G401.6 (cell line): ENCODE results near the gene KIF2C.
A peak's percentile ranks its signal among the peaks of the same experiment; 100 is the strongest.
"Not testable (repeated sequence)": the region's sequence is repeated elsewhere in the genome, so short reads cannot be mapped to it uniquely, and the experiment has no call there.

Experiments used
- FAIRE-seq: peaks from 2 replicates; lab custom pipeline; 2012; peaks lifted over from hg19 to GRCh38; lab: Jason Lieb, UNC

KIF2C gene

DNA sequence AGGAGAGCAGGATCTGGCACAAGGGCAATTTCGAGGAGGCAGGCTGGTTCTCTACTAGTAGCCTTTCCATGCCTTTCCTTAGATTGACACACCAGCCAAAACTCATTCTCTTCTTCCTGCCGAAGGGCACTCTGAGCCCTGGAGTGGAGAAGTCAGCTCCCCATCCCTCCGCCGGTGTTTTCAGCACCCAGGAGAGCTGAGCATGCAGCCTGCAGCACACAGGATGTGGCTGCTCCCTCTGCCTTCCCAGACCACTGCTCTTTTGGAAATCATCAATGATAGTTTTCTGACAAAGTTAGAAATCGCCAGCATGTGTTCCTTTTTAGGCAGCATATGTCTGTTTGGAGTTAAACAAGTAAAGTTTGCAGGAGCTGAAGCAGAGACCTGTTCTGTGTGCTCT is 20.3 kb upstream of the KIF2C start:
- no peak for FAIRE-seq

DNA sequence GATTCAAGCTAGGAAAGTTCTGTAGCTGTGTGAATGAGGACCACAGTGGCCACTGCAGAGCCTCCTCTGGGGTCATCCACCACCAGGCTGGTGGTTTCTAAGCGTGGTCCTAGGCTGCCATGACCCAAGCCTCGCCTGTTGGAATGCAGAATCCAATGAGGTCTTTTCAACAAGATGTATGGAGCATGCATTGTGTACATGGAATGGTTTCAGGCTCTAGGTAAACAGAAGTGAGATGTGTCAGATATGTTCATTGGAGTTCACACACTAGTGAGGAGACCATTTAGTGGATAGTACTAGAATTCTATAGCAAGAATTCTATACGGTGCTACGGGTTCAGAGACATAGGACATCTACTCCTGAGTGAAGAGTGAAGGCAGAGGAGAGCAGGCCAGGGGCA is 19.4 kb upstream of the KIF2C start:
- no peak for FAIRE-seq

DNA sequence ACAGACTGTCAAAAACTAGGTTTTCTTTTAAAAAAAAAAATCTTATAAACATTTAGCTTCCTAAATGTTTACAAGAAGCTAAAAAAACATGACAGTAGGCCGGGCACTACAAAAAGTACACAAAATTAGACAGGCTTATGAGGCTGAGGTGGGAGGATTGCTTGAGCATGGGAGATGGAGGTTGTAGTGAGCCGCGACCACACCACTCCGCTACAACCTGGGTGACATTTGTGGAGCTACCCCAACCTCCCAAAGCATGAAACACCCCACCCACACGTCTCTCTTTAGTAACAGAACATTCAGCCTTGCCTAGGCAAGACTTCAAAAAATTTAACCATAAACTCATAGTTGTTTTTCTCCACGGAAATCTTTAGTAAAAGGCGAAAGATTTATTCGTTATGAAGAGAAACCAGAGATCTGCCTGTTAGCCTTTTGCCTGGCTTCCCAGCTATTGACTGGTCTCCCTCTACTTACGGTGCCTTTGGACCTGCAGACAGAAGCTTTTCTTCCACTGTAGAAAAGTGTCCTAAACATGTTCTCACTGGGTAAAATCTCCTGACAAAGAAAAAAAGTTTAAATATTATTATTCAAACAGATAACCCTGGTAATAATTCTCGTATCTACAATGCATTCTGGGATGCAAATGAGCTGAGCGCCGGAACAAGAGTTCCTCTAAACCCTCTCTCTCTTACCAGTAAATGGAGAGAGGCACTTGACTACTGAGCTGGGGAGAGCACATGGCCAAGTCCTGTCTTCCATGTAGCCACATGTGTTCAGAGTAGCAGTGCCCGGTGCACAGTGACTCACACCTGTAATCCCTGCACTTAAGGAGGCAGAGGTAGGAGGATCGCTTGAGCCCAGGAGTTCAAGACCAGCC is 17.9 kb upstream of the KIF2C start:
- FAIRE-seq: peak; percentile 98

DNA sequence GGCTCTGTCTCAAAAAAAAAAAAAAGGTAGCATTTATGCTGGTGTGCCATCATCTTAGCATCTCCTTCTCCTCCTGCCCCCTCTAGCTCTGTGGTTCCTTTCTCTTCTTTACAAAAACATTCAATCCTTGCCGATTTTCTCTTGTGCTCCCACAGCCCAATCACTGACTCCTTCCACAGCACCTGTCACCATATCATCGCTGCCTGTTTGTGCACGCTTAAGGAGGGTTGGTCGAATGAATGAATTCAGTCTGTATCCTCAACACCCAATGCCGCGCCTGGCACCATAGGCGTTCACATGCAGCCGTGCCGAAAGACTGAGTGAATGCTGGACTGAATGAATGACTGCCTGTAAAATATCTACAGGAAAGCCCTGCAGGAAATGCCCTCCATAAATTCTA is 16.6 kb upstream of the KIF2C start:
- FAIRE-seq: no peak

DNA sequence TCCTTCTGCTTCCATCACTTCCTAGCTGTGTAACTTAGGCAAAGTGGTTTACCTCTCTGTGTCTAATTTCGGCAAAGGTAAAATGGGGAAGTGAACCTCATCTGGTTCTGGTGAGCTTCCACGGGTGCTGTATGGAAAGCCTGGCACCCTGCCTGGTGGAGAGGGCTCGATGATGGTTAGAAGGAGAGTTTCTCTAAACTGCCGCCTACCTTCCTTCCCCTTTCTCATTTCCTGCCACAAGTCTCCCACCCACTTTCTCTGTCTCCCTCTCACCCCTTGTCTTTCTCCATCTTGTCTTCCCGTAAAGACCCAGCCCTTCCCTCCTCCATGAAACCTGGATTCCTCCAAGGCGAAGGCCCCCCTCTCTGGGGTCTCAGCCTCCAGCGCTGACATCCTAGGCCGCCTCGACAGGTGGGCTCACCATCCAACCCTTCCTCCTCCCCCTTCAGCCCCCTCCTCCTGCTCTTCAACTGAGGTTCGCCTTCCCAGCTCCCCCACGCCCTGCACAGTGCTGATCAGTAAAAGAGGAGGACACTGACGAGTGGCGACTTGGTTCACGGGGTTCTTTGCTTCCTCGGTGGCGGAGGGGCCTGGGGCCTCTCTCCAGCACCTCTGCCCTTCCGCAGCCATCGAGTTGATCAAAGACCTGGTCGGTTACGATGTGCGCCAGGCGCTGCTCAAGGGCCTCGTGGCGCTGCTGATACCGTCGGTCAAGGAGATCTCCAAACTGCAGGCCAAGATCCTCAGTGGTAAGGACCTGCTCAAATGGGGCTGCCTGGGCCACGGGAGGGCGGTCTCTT is 15.9 kb upstream of the KIF2C start:
- no peak for FAIRE-seq

DNA sequence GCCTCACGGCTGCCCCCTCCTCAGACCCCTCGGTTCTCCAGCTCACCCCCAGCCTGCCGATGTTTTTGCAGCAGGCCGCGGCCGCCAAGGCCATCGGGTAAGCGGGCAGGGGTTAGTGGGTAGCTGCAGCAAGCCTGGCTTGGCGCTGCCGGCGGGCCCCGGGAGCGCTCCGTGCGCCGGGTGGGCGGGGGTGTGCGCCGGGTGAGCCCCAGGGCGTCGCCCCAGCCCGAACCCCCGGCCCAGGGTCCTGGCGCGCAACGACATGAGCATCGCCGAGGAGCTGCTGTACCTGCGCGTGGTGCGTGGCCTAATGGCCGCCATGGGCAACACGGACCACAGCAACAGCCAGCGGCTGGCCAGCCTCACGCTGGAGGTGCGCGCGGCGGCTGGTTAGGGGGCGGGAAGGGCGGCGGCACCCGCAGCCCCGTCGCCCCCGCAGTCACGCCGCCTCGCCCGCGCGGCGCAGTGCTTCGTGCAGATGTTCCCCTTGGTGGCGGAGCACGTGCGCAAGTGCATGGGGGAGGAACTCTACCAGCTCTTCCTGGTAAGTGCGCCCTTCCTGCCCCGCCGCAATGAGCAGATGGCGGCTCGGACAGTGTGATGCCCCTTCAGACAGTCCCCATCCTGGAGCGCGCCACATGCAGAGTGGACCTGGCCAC is 15.2 kb upstream of the KIF2C start:
- FAIRE-seq: no peak

DNA sequence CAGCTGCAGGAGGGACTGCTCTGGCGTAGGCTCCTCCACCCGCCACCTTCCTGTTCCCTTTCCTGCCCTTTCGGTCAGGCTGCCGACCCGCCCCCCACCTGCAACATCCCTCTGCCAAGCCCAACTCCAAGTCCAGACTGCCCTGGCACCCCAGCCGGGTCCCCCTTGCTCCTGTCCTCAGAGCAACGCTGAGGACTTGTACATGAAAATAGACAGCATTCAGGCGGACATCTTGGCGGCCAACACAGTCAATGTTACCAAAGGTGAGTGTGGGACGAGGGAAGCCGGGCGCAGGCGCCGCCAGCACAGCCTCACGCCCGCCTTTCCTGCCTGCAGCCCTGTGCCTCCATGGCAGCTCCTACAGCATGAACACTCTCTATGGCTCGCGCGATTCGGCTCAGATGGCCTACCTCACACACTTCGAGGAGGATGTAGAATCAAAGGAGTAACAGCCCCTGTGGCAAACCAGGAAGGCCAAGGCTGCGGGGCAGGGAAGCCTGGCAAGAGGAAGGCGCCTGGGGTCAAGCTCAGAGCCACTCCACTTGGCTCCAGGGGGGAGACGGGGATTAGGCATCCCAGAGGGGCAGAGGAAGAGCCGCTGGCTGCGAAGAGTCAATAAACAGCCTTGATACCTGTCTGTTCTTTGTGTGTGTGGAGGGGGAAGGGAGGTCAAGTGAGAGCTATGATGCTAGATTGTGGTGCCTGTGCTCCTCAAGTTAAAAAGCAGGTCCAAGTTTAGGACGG is 14.5 kb upstream of the KIF2C start:
- no peak for FAIRE-seq

DNA sequence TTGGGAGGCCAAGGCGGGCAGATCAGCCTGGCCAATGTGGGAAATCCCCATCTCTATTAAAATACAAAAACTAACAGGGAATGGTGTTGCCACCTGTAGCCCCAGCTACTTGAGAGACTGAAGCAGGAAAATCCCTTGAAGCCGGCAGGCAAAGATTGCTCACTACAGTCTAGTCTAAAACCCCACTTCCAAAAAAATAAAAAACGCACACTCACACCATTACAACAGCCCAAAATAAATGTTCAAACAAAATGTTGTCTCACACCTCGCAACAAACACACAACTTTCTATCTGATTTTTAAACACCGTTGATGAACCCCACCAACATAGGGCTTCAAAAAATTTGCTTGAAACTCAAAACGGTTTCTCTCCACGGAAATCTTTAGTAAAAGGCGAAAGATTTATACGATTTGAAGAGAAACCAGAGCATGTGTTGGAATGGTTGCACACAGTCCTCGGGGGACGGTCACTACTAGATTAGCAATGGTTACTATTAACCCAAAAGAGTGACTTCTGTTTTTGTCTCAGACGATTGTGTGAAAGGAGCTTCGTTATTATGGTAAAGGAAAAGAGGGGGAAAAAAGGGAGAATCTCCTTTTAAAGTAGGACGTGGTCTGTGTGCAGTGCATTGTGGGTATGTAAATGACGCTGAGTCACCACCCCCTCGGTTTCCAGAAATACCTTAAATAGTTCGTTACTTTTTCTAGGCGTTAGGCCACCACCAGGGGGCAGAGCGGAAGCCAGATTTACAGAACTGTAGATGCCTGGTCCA is 8.7 kb upstream of the KIF2C start, which contains the start of gene RNU5D-1:
RNU5D-1 (minus strand) TSS at position 430 of the 772 bp plus-strand sequence.
- no peak for FAIRE-seq

DNA sequence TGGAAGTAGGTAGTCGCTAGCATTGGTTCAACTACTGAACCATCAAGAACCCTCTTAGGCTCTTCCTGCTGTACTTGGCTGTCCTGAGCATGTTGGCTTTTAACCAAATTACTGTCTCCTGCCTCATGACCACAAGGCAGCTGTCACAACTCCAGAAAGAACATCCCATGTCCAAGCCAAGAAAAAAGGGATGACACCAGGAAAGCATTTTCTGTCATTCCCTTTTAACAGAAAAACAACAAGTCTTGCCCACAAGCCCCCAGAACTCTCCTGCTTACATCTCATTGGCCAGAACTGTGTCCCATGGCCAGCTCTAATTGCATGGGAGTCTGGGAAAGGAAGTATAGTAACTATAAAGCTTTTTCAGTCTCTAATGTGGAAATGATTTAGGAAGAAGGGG is 6.3 kb upstream of the KIF2C start:
- no peak for FAIRE-seq

DNA sequence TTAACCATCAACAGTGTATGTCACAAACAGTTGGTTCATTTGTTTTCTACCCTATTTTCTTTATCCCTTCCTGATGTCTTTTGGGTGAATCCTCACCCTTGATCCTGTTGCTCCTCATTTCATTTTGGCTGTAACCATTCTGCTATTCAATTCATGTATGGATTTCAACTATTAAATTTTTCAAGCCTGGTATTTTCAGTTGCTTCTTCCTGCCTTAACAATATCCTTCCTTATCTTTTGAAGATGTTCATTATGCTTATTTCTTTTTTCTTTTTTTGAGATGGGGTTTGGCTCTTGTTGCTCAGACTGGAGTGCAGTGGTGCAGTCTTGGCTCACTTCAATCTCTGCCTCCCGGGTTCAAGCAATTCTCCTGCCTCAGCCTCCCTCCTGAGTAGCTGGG is 5.9 kb upstream of the KIF2C start:
- no peak for FAIRE-seq

DNA sequence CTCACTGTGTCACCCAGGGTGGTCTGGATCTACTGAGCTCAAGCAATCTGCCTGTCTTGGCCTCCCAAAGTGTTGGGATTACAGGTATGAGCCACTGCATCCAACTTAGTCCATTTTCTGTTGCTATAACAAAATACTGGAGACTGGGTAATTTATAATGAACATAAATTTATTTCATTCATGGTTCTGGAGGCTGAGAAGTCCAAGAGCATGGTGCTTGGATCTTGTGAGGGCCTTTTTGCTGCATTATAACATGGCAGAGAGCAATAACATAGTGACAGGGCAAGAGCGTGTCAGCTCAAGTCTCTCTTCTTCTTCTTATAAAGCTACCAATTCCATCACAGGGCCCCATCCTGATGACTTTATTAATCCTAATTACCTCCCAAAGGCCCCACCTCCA is 3.6 kb upstream of the KIF2C start:
- no peak for FAIRE-seq

DNA sequence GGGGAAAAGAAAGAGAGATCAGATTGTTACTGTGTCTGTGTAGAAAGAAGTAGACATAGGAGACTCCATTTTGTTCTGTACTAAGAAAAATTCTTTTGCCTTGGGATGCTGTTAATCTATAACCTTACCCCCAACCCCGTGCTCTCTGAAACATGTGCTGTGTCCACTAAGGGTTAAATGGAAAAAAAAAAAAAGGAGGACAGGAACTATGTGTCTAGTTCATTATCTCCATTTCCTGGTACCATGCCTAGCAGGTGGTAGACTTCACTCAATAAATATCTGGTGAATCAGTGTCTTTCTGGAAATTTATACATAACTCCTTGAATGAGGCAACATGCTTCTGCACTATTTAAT is 707 bp upstream of the KIF2C start:
- FAIRE-seq: not testable (repeated sequence)

DNA sequence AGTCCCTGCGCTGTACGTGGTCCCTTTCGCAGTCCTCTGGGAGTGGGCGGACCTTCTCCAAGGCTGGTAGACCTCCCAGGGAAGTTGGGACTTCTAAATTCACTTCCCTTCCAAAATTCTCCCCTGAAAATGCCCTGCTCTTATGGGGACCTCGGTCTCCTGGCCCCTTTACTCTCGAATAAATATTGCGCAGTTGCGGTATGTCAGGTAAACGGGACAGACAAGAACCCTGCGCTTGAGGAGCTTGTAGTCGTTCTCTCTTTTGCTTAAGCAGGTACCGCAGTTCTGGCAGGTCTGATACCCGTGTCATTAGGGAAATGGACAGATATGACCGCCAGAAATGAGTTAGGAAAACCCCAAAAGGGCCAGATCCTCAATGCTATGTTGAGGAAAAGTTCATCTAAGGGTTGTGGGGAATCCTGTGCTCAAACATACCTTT is 561 bp downstream of the KIF2C start:
- no peak for FAIRE-seq

DNA sequence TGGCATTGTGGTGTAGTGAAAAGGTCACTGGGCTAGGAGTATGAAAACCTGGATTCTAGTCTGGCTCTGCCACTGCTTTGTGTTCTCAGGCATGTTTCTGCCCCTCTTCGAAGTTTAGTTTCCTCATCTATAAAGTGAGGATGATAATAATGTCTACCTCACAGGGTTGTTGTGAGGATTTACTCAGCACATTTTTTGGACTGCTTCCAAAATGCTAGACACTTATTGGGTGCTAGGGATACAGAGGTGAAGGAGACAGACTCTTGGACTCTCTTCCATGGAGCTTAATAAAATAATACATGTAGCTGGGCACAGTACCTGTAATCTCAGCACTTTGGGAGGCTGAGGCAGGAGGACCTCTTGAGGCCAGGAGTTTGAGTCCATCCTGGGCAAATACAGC is 3.6 kb downstream of the KIF2C start:
- FAIRE-seq: no peak

DNA sequence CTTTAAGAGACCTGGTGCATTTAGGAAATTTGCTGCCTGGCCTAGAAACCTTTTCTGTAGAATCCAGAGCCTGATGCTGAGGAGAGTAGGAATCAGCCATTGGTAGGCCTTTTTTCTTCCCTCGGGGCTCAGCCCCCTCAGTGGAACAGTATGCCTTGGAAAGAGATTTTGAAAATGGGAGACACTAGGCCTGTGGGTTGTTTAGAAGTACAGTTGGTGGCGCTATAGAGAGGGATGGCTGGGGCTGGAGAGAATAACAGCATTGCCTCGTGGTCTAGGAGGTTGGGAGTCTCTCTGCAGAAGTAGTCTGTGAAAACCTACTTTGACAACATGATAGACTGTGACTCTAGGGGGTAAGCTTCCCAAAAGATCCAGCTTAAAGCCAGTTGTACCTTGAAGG is 8.2 kb downstream of the KIF2C start:
- FAIRE-seq: no peak

DNA sequence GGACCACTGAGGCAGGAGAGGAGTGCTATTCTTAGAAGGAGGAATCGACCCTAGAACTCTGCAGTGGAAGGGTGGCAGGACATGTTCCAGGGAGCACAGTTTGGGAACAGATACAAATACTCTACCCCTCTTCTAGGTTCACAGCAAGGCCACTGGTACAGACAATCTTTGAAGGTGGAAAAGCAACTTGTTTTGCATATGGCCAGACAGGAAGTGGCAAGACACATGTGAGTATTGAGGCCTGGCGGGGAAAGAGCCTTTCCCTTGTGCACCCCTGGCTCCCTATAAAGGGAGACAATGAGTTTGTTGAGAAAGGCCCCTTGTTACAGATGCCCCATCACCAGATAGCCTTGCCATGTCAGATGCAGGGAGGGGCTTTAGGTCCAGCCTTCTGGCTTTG is 17.8 kb downstream of the KIF2C start:
- FAIRE-seq: no peak

DNA sequence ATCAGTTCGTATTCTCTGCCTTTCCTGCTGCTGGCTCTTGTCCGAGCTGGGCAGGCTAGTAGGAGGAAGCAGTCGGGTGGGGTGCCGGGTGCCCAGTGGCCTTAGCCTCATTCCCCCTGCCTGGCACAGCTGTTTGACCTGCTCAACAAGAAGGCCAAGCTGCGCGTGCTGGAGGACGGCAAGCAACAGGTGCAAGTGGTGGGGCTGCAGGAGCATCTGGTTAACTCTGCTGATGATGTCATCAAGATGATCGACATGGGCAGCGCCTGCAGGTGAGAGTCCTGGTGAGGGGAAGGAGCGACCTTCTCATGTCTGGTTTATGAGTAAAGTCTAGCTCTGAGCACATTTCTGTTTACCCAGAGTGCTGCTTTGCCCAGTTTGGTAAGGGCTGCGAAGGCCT is 19.4 kb downstream of the KIF2C start:
- no peak for FAIRE-seq

DNA sequence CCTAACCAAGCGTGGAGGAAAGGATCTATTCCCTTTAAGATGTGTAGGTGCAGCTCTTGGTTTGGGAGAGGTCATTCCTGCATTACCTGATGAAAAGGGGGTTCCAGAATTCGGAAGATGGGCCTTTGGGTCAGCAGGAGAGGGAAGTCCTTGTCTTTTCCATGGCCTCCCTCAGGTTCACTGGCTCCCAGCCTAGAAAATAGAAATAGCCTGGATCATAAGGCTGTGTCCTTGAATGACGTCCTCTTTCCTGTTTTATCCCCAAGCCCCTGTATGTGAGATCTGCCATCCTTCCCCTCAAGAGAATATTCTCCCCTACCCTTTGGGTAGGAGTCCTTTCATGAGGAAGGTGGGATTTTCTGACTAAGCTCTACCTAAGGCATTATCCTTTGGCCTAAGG is 21.2 kb downstream of the KIF2C start:
- FAIRE-seq: no peak

DNA sequence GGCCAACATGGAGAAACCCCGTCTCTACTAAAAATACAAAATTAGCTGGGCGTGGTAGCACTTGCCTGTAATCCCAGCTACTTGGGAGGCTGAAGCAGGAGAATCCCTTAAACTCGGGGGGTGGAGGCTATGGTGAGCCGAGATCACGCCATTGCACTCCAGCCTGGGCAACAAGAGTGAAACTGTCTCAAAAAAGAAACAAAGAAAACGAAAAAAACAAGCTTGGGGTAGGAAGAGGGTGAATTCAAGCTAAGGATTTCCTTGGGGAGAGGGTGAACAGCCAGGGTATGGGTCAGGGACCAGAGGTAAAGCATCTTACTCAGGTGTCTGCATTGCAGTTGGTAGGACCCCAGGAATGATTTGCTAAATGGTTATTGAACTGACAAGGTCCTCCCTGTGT is 26.8 kb downstream of the KIF2C start:
- not testable (repeated sequence) for FAIRE-seq

DNA sequence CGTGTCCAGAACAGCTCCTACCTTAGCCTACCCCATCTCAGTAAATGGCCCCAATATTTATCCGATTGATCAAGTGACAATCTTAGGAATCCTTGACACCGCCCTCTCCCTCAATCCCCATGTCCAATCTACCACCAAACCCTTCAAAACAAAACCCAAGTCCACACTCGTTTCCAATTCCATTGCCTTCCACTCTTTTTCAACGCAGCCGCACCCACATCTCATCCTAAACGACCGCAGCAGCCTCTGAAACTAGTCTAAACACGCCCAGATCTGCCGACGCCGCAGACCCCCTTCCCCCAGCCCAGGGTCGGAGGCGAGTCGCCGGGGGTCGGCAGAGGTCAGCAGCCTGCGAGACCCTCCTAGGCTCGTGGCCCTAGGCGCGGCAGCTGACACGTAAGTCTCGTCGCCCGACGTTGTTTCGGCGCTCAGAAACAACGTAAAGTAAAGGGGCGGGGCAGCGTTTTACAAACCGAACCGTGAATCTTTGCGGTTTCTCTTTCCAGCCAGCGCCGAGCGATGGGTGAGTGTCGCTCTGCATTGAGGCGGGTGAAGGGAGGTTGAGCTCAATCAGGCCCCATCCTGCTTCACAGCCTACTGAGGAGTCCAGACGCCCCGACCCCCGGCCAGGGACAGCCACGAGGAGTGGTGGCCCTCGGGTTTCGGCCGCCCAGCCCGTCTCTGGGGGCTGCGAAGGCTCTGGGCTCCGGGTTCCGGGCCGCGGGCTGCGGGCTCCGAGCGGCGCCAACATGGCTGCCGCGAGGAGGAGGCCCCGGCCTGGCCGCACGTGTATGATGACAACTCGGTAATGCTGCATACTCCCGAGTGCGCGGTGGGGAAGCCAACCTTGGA is 35.7 kb downstream of the KIF2C start, which contains the start of gene RPS8:
RPS8 (plus strand) TSS at position 463 of the 852 bp plus-strand sequence; CDS start at position 520, 57 bp downstream.
- FAIRE-seq: peak; percentile 72
